Astrocyte of the cerebellum (primary cell): ENCODE data around the gene MAPKAP1.

ENCODE experiments used
- DNase-seq: peaks from one replicate; pipeline ENCODE4 v3.0.0-alpha.2; 2011; ENCODE audit warnings: low read depth
- H3K4me3 ChIP-seq: 2 replicates; pipeline ENCODE4 v1.5.1; 2011; ENCODE audit warnings: mild to moderate bottlenecking, low read depth, low read length, moderate library complexity
- CTCF ChIP-seq: IDR thresholded peaks from 2 replicates; pipeline ENCODE4 v1.5.1; 2012; ENCODE audit warnings: low read length, low read depth, moderate library complexity, mild to moderate bottlenecking; ENCODE audit errors: missing control alignments
- in situ Hi-C: cut with HindIII; loops from 2 replicates; pipeline ENCODE4 v1.10.0; 2017; ENCODE audit warnings: low sequenced_read_pairs

MAPKAP1 gene

GRCh38 chr9:125749951-125750626 is 43.1 kb upstream of the MAPKAP1 start:
- no peak for TF ChIP-seq CTCF
- peak; percentile 23 for DNase-seq
- in situ Hi-C loops, result no loop called here
- peak overlapping the region; percentile 88 for H3K4me3 ChIP-seq

GRCh38 chr9:125749287-125749935 is 42.4 kb upstream of the MAPKAP1 start:
- TF ChIP-seq CTCF, result no peak
- H3K4me3 ChIP-seq, result peak overlapping the region; percentile 88
- in situ Hi-C loops, result no loop called here
- DNase-seq, result no peak

- in situ Hi-C loops, result no loop called here
- no peak for DNase-seq
- peak overlapping the region; percentile 88 for H3K4me3 ChIP-seq
- no peak for TF ChIP-seq CTCF
These were observed 41.6 kb upstream of the MAPKAP1 start for GRCh38 chr9:125748446-125749099.

- TF ChIP-seq CTCF, result no peak
- in situ Hi-C loops, result no loop called here
- no peak for DNase-seq
- peak overlapping the region; percentile 88 for H3K4me3 ChIP-seq
These were observed 40.9 kb upstream of the MAPKAP1 start for GRCh38 chr9:125747765-125748445.

GRCh38 chr9:125747053-125747764 is 40.2 kb upstream of the MAPKAP1 start, which contains the start of gene PBX3:
TSS of gene PBX3 (plus strand) at chr9:125747373.
- DNase-seq, result no peak
- in situ Hi-C loops, result no loop called here

More at GRCh38 chr9:125747053-125747764, 40.2 kb upstream of the MAPKAP1 start, which contains the start of gene PBX3:
- no peak for TF ChIP-seq CTCF
- peak within 1 kb of the TSS; percentile 88 for H3K4me3 ChIP-seq
